ENCODE data around the gene IL25.

IL25 gene

DNA sequence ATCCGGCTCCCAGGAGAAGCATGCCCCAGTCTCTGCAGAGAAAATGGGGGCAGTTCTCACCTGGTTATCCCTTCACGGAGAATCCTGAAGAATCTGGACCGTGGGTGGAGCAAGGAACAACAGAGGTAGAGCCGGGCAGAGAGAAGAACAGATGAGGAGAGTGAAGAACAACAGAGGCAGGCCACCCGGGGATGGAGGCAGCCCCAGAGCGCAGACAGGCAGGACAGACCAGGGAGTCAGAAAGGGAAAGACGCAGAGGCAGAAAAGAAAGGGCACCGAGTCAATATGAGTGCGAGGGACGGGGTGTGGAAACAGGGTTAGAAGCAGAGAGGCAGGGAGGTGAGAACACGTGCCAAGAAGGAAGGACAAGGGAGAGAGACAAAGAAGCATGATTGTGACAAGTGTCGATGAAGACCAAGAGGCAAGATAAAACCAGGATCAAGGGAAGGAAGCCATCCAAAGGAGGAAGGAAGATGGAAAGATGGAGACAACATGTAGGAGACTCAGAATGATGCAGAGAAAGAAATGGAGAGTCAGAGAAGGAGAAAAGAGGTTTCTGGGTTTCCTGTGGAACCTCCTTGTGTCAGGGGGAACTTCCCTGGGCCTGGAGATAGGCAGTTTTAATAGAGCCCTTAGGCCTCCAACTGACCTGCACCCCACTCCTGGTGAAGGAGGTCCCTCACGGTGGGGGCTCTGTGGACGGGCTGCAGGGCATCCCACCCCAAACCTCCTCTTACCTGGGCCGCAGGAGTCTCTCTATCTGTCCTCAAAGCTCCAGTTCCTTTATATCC is 35.1 kb downstream of the IL25 start, which contains the start of gene MYH6:
MYH6 (minus strand) TSS at position 758 of the 791 bp plus-strand sequence. CDS start 1,050 bp downstream, outside the sequence.
- H3K4me1 ChIP-seq (ENCODE audit: control insufficient read depth in 1 of 2, insufficient read depth in 2 of 2, low read length in 2 of 2), result peaks cover 0 to 9% of the 10 kb centered on the region in 2 donors
- no peak within 1 kb of the TSS for H3K27ac ChIP-seq (ENCODE audit: low read depth, low read length)
- no peaks in the 10 kb centered on the region for H3K9me3 ChIP-seq (ENCODE audit: control insufficient read depth in 1 of 2, low read length in 2 of 2)

DNA sequence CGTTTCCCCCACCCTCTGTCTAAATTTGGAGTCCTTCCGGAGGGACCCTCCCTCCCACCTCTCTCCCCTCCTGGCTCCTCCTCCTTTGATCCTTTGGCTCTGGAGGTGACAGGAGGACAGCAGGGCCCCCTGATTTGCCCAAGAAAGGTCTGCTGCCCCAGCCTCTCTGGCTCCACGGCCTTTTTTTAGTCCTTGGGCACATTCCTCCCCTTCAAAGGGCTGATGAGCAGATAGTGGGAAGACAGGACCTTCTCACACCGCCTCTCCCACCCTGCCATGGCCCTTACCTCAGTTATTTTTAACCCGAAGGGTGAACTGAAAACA is 35.7 kb downstream of the IL25 start:
- no peaks in the 10 kb centered on the region for H3K36me3 ChIP-seq (ENCODE audit: control insufficient read depth in 1 of 2, insufficient read depth in 2 of 2, low read length in 2 of 2)
- peaks cover 0 to 10% of the 10 kb centered on the region in 2 donors for H3K4me1 ChIP-seq (ENCODE audit: control insufficient read depth in 1 of 2, insufficient read depth in 2 of 2, low read length in 2 of 2)
- no peak overlapping the region for H3K4me3 ChIP-seq (ENCODE audit: low read depth in 1 of 2, low read length in 2 of 2)
- no peak overlapping the region for H3K27ac ChIP-seq (ENCODE audit: low read depth, low read length)
- no peaks in the 10 kb centered on the region for H3K9me3 ChIP-seq (ENCODE audit: control insufficient read depth in 1 of 2, low read length in 2 of 2)
- no peak overlapping the region for H3K9ac ChIP-seq (ENCODE audit: low read depth in 1 of 2, low read length in 2 of 2)
- H3K27me3 ChIP-seq (ENCODE audit: control insufficient read depth in 1 of 2, insufficient read depth in 2 of 2, low read length in 2 of 2), result peaks cover 0 to 7% of the 10 kb centered on the region in 2 donors

More for the DNA sequence above, 35.1 kb downstream of the IL25 start, which contains the start of gene MYH6:
- H3K36me3 ChIP-seq (ENCODE audit: control insufficient read depth in 1 of 2, insufficient read depth in 2 of 2, low read length in 2 of 2), result no peaks in the 10 kb centered on the region
- H3K4me3 ChIP-seq (ENCODE audit: low read depth in 1 of 2, low read length in 2 of 2), result no peak within 1 kb of the TSS
- peaks cover 0 to 13% of the 10 kb centered on the region in 2 donors for H3K27me3 ChIP-seq (ENCODE audit: control insufficient read depth in 1 of 2, insufficient read depth in 2 of 2, low read length in 2 of 2)
- H3K9ac ChIP-seq (ENCODE audit: low read depth in 1 of 2, low read length in 2 of 2), result no peak within 1 kb of the TSS

DNA sequence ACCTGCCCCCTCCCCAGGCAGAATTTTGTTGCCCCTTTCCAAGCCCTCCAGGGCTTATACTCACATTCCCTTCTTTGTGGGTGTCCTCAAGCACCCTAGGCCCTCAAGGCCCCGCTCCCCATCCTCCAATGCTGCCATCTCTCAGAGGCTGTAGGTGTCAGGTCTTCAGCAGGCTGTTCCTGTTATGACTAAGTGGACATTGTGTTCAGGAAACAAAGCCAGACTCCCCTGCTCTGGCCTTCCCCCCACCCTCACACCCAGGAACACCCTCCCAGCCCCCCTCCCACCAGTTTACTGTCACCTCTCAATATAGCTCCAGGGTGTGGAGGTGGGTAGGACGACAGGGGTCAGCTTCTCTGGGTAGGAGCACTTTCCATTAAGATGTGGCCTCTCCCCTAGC is 36.9 kb downstream of the IL25 start:
- no peaks in the 10 kb centered on the region for H3K36me3 ChIP-seq (ENCODE audit: control insufficient read depth in 1 of 2, insufficient read depth in 2 of 2, low read length in 2 of 2)
- peaks cover 0 to 10% of the 10 kb centered on the region in 2 donors for H3K4me1 ChIP-seq (ENCODE audit: control insufficient read depth in 1 of 2, insufficient read depth in 2 of 2, low read length in 2 of 2)
- H3K4me3 ChIP-seq (ENCODE audit: low read depth in 1 of 2, low read length in 2 of 2), result no peak overlapping the region
- no peak overlapping the region for H3K9ac ChIP-seq (ENCODE audit: low read depth in 1 of 2, low read length in 2 of 2)
- H3K27ac ChIP-seq (ENCODE audit: low read depth, low read length), result no peak overlapping the region
- peaks cover 0 to 5% of the 10 kb centered on the region in 2 donors for H3K27me3 ChIP-seq (ENCODE audit: control insufficient read depth in 1 of 2, insufficient read depth in 2 of 2, low read length in 2 of 2)
- H3K9me3 ChIP-seq (ENCODE audit: control insufficient read depth in 1 of 2, low read length in 2 of 2), result no peaks in the 10 kb centered on the region

DNA sequence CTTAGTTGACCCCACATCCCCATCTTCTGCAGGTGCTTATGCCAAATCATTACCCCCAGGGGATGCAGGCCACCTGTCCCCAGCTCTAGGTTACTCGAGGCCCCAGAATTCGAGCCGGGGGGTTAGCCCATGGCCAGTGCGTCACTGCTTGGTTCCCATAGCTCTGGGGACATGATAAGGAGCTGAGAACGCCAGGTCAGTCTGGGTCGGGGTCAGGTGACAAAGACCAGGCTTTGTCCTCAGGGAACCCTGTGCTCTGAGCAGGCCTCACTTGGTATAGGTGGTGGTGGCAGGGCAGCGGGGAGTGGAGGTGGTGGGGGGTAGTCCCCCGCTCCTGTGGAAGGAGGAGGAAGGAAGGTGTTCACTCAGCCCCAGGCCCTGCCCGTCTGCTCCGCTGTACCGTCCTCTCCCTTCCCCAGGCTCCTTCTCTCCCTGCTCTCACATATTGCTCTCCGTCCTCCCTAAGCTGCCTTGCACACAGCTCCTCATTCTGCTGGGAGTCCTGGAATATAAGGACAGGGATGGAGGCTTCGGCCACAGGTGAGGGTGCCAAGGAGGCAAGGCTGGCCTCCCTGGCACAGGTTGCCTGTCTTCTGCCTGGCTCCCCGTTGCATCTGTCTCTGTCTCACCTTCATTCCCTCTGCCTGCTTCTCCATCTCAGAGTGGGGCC is 37.5 kb downstream of the IL25 start:
- Histone ChIP-seq H3K4me1 (ENCODE audit: control insufficient read depth in 1 of 2, insufficient read depth in 2 of 2, low read length in 2 of 2) (peaks cover 0 to 10% of the 10 kb centered on the region in 2 donors), H3K9ac (ENCODE audit: low read depth in 1 of 2, low read length in 2 of 2) (no peak overlapping the region), H3K27me3 (ENCODE audit: control insufficient read depth in 1 of 2, insufficient read depth in 2 of 2, low read length in 2 of 2) (peaks cover 0 to 5% of the 10 kb centered on the region in 2 donors), H3K36me3 (ENCODE audit: control insufficient read depth in 1 of 2, insufficient read depth in 2 of 2, low read length in 2 of 2) (no peaks in the 10 kb centered on the region), H3K9me3 (ENCODE audit: control insufficient read depth in 1 of 2, low read length in 2 of 2) (no peaks in the 10 kb centered on the region), H3K27ac (ENCODE audit: low read depth, low read length) (no peak overlapping the region), H3K4me3 (ENCODE audit: low read depth in 1 of 2, low read length in 2 of 2) (no peak overlapping the region)

DNA sequence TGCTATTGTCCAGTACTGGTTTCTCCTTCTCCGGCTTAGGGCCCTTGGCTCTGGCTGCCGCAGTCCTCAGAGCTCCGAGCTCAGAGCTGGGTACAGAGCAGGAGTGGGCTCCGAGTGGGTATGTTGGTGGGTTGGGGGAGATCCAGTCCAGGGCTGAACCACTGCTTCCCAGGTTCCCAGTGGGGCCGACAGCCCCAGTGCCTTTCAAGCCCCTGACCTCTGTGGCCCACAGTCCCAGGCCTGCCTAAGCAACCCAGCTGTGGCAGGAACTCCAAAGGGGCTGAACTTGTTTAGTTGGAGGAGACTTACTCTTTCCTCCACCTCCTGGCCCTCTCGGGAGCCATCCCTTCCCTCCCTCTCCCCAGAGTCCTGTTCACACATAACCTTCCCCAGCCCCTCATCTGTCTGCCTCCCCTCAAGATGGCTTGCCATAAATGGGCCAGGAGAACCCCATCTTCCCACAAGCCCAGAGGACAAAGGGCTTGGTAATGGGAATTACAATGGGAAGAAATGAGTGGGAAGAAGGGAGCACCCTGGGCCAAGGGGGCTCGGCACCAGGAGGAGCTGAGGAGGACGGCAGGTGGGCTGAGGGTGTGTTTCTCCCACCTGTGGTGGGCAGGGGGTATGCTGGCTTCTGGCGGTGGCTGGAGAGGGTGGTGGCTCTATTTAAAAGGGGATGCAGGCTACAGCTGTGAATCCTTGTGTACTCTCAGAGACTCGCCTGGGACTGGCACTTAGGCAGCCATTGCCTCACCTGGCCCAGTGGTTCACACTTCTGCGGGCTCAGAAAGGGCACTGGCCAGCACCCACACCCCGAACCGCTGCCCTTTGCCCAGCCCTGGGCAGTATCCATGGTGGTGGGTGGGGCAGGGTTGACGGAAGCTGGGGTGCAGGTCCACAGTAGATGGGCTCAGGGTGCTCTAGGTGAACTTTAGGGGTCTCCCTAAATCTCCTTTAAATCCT is 39.2 kb downstream of the IL25 start:
- Histone ChIP-seq H3K4me3 (ENCODE audit: low read depth in 1 of 2, low read length in 2 of 2) (no peak overlapping the region), H3K9ac (ENCODE audit: low read depth in 1 of 2, low read length in 2 of 2) (no peak overlapping the region), H3K9me3 (ENCODE audit: control insufficient read depth in 1 of 2, low read length in 2 of 2) (no peaks in the 10 kb centered on the region), H3K27me3 (ENCODE audit: control insufficient read depth in 1 of 2, insufficient read depth in 2 of 2, low read length in 2 of 2) (peaks cover 0 to 5% of the 10 kb centered on the region in 2 donors), H3K27ac (ENCODE audit: low read depth, low read length) (no peak overlapping the region), H3K4me1 (ENCODE audit: control insufficient read depth in 1 of 2, insufficient read depth in 2 of 2, low read length in 2 of 2) (peaks cover 0 to 10% of the 10 kb centered on the region in 2 donors), H3K36me3 (ENCODE audit: control insufficient read depth in 1 of 2, insufficient read depth in 2 of 2, low read length in 2 of 2) (no peaks in the 10 kb centered on the region)

DNA sequence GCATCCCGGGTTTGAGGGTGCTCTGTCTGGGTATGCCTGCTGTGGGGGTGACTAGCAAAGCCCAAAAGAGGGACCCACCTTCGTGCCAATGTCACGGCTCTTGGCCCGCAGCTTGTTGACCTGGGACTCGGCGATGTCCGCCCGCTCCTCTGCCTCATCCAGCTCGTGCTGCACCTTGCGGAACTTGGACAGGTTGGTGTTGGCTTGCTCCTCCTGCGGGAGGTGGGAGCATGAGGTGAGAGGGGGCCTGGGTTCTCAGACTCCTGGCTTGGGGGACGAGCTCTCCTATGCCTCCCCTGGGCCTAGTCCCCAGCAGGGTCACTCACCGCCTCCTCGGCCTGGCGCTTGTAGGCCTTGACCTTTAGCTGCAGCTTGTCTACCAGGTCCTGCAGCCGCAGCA is 41.1 kb downstream of the IL25 start:
- Histone ChIP-seq H3K4me1 (ENCODE audit: control insufficient read depth in 1 of 2, insufficient read depth in 2 of 2, low read length in 2 of 2) (peaks cover 0 to 10% of the 10 kb centered on the region in 2 donors), H3K9ac (ENCODE audit: low read depth in 1 of 2, low read length in 2 of 2) (no peak overlapping the region), H3K9me3 (ENCODE audit: control insufficient read depth in 1 of 2, low read length in 2 of 2) (no peaks in the 10 kb centered on the region), H3K4me3 (ENCODE audit: low read depth in 1 of 2, low read length in 2 of 2) (no peak overlapping the region), H3K27ac (ENCODE audit: low read depth, low read length) (no peak overlapping the region), H3K27me3 (ENCODE audit: control insufficient read depth in 1 of 2, insufficient read depth in 2 of 2, low read length in 2 of 2) (peaks cover 0 to 5% of the 10 kb centered on the region in 2 donors), H3K36me3 (ENCODE audit: control insufficient read depth in 1 of 2, insufficient read depth in 2 of 2, low read length in 2 of 2) (no peaks in the 10 kb centered on the region)

DNA sequence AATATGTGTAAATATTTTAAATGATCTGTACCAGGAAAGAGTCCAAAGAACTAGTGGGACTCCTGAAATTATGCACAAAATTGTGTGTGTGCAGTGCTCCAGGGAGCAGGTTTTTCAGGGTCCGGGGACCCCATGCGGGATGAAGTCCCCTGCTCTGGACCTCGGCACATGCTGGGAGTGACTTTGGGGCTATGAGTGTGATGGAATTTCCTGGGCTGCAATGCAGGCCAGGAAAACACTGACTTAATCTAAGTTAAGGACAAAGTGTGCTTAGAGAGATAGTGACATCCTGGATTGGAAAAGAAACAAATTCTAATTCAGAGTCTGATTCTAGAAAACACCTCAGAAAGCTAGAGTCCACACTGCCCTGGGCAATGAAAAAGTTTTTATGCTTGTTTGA is 41.6 kb downstream of the IL25 start:
- H3K27me3 ChIP-seq (ENCODE audit: control insufficient read depth in 1 of 2, insufficient read depth in 2 of 2, low read length in 2 of 2), result peaks cover 0 to 5% of the 10 kb centered on the region in 2 donors
- H3K4me1 ChIP-seq (ENCODE audit: control insufficient read depth in 1 of 2, insufficient read depth in 2 of 2, low read length in 2 of 2), result peaks cover 0 to 10% of the 10 kb centered on the region in 2 donors
- H3K36me3 ChIP-seq (ENCODE audit: control insufficient read depth in 1 of 2, insufficient read depth in 2 of 2, low read length in 2 of 2), result no peaks in the 10 kb centered on the region
- no peak overlapping the region for H3K4me3 ChIP-seq (ENCODE audit: low read depth in 1 of 2, low read length in 2 of 2)
- no peak overlapping the region for H3K27ac ChIP-seq (ENCODE audit: low read depth, low read length)
- no peak overlapping the region for H3K9ac ChIP-seq (ENCODE audit: low read depth in 1 of 2, low read length in 2 of 2)
- H3K9me3 ChIP-seq (ENCODE audit: control insufficient read depth in 1 of 2, low read length in 2 of 2), result no peaks in the 10 kb centered on the region

DNA sequence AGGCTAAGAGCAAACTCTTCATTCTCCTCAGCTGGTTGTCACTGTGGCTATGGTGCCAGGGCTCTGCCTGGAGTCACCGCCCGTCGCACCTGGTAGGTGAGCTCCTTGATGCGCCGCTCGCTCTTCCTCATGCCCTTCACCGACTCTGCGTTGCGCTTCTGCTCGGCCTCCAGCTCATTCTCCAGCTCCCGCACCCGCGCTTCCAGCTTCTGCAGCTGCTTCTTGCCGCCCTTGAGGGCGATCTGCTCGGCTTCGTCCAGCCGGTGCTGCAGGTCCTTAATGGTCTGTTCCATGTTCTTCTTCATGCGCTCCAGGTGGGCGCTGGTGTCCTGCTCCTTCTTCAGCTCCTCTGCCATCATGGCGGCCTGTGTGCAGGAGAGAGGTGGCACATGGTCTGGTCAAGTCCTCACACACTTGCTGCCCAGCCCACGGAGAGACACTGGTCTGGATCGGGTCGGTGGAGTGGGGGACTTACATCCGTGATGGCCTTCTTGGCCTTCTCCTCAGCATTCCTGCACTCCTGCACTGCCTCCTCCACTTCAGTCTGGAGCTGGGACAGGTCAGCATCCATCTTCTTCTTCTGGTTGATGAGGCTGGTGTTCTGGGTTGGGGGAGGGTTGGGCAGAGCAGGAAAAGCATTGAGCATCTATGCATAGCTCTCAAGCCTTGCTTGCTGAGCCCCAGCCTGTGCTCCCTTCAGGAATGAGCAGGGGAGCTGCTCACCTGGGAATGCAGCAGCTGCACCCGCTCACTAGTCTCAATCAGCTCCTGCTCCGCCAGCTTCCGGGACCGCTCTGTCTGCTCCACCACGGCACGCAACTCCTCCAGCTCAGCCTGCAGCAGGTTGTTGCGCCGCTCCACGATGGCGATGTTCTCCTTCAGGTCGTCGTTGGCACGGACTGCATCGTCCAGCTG is 42.6 kb downstream of the IL25 start:
- Histone ChIP-seq H3K27ac (ENCODE audit: low read depth, low read length) (no peak overlapping the region), H3K9ac (ENCODE audit: low read depth in 1 of 2, low read length in 2 of 2) (no peak overlapping the region), H3K27me3 (ENCODE audit: control insufficient read depth in 1 of 2, insufficient read depth in 2 of 2, low read length in 2 of 2) (peaks cover 0 to 5% of the 10 kb centered on the region in 2 donors), H3K9me3 (ENCODE audit: control insufficient read depth in 1 of 2, low read length in 2 of 2) (no peaks in the 10 kb centered on the region), H3K36me3 (ENCODE audit: control insufficient read depth in 1 of 2, insufficient read depth in 2 of 2, low read length in 2 of 2) (no peaks in the 10 kb centered on the region), H3K4me1 (ENCODE audit: control insufficient read depth in 1 of 2, insufficient read depth in 2 of 2, low read length in 2 of 2) (peaks cover 0 to 10% of the 10 kb centered on the region in 2 donors), H3K4me3 (ENCODE audit: low read depth in 1 of 2, low read length in 2 of 2) (no peak overlapping the region)
